ENCODE measurements around the gene PKP3.
"Not testable (repeated sequence)": the region's sequence is repeated elsewhere in the genome, so short reads cannot be mapped to it uniquely, and the experiment has no call there.

The PKP3 gene, protein sequence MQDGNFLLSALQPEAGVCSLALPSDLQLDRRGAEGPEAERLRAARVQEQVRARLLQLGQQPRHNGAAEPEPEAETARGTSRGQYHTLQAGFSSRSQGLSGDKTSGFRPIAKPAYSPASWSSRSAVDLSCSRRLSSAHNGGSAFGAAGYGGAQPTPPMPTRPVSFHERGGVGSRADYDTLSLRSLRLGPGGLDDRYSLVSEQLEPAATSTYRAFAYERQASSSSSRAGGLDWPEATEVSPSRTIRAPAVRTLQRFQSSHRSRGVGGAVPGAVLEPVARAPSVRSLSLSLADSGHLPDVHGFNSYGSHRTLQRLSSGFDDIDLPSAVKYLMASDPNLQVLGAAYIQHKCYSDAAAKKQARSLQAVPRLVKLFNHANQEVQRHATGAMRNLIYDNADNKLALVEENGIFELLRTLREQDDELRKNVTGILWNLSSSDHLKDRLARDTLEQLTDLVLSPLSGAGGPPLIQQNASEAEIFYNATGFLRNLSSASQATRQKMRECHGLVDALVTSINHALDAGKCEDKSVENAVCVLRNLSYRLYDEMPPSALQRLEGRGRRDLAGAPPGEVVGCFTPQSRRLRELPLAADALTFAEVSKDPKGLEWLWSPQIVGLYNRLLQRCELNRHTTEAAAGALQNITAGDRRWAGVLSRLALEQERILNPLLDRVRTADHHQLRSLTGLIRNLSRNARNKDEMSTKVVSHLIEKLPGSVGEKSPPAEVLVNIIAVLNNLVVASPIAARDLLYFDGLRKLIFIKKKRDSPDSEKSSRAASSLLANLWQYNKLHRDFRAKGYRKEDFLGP

DNA sequence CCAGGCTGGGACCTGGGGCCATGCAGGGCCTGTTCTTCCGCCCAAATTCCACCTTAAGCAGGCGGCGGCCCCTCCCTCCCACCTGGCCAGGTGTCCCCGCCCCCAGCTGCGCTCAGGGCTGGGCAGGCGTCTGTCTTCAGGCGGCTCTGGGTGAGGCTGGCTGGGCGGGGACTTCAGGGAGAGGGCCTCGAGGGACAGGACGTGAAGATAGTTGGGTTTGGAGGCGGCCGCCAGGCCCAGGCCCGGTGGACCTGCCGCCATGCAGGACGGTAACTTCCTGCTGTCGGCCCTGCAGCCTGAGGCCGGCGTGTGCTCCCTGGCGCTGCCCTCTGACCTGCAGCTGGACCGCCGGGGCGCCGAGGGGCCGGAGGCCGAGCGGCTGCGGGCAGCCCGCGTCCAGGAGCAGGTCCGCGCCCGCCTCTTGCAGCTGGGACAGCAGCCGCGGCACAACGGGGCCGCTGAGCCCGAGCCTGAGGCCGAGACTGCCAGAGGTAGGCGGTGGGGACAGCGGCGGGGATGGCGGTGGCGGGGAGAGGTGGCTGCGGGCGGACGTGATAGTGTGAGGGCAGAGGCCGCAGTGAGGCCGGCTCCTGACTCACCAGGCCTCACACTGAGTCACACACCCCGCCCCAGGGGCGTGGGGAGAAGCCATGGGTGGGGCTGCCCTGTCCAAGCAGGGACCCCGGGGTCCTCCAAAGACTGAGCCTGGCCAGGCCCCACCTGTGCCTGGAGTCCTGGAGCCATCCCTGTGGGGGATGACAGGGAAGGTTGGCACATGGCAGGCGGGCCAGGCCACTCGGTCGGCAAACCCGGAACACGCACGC is at the start of gene PKP3:
PKP3 (plus strand) TSS at position 176 of the 824 bp plus-strand sequence; CDS start at position 260, 84 bp downstream.
- peak; percentile 64 for DNase-seq

DNA sequence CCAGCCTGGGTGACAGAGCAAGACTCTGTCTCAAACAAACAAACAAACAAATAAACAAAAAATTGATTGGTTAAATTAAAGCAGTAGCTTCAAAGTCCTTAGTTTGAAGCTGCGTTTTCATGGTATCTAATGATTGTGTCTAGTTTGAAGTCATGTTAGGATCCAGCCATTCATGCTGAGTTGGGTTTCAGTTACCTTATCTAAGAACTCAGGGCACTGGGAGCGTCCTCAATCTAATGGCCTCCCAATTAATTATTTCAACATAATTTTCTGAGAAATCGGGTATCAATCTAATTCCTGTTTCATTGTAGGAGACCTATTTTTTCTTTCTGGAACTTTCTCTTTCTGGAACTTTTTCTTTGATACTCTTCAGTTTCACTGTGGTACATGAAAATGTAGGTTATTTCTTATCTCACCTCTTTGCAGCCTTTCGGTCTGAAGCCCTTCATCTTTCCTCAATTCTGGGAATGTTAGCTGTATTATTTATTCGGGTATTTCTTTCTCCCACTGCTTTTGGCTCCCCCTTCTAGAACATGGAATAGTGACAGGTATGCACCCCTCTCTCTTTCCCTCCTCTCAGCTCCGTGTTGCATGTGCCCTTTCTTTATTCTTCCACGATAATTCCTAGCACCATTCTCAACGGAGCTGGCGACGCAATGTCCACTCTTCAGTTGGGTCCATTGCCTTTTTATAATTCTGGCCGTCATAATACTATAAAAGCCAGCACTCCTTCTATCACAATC is 49.0 kb upstream of the PKP3 start:
- DNase-seq: no peak

DNA sequence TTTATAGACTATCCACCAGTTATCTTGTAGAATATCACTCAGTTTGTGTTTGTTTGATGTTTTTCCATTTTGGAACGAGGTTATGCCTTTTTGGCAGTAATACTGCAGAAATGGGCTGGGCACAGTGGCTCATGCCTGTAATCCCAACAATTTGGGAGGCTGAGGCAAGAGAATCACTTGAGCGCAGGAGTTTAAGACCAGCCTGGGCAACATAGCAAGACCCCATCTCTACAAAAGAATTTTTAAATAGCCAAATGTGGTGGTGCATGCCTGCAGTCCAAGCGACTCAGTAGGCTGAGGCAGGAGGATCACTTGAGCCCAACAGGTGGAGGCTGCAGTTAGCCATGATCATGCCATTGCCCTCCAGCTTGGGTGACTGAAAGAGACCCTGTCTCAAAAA is 47.5 kb upstream of the PKP3 start:
- no peak for DNase-seq

DNA sequence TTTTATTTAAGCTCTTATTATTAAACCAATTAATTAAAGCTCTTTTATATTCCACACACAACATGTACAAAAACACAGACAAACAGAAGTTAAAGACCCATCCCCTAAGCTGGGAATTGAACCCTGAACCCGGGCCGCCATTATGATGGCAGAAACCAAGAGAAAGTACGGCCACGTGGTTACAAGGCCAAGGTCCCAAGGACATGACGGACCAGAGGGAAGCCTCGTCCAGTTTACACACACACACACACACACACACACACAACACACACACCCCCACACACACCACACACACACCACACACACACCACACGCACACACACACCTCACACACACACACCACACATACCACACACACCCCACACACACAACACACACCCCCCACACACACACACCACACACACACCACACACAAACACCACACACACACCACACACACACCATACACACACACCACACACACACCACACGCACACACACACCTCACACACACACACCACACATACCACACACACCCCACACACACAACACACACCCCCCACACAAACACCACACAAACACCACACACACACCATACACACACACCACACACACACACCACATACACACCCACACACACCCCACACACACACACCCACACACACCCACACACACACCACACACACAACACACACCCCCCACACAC is 44.6 kb upstream of the PKP3 start:
- not testable (repeated sequence) for DNase-seq

DNA sequence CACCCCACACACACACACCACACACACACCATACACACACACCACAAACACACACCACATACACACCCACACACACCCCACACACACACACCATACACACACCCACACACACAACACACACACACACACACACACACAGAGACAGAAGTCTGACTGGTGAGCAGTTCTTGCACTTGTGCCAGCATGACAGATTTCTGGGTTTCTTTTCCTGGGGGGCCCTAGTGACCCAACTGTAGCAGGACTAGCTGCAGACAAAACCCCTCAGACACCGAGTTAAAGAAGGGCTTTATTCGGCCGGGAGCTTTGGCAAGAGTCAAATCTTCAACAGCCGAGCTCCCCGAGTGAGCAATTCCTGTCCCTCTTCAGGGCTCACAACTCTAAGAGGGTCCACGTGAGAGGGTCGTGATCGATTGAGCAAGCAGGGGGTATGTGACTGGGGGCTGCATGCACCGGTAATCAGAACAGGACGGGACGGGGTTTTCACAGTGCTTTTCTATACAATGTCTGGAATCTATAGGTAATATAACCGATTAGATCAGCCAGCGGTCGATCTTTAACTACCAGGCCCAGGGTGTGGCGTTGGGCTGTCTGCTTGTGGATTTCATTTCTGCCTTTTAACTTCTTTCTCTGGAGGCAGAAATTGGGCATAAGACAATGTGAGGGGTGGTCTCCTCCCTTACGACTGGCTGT is 43.8 kb upstream of the PKP3 start:
- not testable (repeated sequence) for DNase-seq

DNA sequence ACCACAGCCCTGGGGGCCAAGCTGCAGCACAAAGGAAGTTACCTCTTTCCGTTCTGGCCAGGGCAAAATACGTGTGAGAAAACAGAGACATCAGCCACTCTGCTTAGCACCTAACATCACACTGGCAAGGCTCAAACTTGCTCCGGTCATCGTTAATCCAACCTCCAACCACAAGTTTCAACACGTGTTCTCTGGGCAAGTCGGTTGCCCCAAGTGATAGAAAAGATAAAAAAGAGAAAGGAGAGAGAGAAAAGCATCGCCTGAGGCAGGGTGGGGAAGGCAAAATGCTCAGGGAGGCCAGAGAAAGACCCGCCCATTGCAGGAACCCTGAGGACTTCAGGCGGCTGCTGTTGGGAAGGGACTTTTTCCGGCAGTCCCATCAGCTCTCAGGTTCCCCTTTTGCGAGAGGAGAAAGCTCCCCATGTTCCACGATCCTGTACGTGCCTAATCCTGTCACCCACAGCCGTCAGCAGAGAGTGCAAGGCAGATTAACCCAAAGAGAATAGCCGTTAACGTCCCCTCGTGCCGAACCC is 43.2 kb upstream of the PKP3 start:
- DNase-seq: no peak

DNA sequence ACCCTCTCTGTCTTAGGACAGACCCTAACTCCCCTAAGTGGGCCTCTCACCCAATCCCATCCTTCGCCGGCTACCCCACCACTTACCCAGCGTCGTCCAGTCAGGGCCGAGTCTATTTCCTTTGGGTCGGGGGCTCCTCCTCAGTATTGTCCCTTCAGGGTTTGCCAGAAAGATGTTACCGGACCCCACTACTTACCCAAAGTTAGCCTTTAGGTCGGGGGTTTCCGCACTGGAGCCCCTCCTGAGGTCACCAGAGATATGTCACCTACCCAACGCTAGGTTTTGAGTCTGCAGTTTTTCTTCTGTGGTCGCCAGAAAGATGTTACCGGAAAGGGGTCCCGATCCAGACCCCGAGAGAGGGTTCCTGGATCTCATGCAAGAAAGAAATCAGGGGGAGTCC is 42.6 kb upstream of the PKP3 start:
- no peak for DNase-seq

DNA sequence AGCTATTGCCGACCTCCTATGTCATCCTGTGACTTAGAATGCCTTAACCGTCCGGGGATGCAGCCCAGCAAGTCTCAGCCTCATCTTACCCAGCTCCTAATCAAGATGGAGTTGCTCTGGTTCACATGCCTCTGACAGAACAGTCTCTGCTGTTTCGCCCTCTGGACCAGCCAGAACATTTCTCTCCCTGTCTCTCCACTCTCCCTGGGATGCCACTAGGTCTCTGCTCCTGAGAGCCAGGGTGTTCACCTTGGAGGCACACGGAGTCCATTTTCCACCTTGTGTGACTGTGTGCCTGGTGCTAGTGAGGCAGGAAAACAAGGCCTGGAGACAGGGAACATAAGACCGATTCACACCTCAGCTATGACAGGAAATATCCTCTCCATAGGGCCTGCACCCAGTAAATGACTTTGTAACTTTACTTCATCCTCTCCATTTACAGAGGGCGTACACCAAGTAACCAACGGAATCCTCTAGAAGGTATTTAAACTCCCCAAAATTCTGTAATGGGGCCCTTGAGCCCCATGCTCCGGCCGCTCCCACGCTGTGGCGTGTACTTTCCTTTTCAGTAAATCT is 41.5 kb upstream of the PKP3 start:
- no peak for DNase-seq

DNA sequence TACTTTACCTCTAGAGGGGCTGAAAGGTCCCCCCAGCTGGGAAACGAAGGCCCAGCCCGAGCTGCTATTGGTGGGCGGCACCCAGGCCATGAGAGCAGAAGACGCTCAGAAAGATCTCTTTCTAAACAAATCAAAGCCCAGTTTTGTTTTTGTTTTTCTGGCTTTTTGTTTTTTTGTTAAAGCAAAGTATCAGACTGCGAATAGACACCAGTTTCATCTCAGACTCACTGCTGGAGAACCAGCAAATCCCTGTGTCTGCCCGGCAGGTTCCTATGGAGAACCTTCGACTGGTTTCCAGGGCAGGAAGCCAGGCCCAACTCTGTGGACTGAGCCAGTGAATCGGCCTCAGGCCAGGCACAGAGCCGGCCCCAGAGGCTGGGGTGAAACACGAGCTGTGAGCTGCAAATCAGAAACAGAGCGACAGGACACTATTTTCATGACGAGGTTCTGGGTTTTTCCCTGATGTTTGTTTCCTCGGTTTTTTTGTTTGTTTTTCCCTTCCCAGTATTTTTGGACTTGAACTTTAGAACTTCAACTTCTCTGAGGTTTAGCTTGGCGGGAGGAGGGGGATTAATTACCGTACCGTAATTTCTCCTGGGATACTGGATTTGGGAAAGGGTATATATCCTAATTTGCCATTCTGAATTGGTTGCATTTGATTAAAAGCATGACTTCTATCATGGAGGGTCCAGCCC is 40.7 kb upstream of the PKP3 start:
- no peak for DNase-seq

DNA sequence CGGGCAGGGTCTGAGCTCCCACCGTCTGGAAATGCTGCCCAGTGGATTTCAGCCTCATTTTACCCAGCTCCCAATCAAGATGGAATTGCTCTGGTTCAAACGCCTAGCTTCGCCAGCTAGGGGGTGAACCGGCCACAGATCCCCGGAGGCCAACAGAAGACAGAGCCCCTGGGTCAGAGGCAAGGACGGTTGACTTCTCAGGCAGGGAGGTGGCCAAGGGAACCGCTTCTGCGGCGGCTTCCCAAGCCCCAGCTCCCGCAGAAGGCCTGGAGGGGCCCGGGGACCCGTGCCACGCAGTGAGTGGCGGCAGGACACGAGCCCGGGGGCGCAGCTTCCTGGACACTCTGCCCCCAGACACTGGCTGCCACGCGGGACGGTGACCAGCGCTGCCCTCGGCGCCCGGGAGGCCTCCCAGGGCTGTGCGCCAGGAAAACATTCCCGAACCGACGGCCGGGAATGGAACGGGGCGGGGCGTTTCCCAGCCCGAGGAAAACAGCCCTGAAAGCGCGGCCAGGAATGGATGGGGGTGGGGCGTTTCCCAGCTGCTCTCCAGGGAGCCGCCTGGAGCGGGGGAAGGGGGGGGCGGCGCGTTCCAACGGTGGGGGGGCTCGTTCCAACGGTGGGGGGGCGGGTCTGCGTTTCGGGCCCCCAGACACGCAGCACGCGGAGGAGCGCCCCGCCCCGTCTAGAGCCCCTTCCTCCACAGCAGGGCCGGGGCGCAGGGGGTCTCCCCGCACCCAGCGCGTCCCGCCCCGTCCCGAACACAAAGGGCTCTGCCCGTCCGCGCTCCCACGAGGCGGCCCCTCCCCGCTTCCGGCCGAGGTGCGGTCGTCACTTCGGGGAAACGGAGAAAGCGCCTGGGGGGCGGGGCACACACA is 38.2 kb upstream of the PKP3 start:
- peak; percentile 63 for DNase-seq

DNA sequence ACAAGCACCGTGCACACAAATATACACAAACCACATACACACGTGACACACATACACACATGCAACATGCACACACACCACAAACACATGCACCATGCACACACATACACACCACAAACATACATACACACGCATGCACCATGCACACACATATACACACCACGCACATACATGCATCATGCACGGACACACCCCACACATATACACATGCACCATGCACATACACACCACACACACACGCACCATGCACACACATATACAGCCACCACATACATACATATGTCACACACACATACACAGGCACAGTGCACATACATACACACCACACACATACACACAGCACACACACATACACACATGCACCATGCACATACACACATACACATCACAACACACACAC is 37.4 kb upstream of the PKP3 start:
- DNase-seq: no peak

DNA sequence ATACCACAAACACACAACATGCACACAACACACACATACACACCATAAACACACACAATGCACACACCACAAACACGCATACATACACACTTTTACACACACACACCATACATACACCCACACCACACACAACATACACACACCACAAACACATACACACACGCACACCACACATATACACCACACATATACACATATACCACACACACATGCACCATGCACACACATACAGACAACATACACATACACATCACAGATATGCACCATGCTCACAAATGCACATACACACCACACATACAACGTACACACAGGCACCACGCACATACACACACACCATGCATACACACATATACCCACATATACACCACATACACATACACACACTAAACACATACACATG is 36.4 kb upstream of the PKP3 start:
- DNase-seq: no peak

DNA sequence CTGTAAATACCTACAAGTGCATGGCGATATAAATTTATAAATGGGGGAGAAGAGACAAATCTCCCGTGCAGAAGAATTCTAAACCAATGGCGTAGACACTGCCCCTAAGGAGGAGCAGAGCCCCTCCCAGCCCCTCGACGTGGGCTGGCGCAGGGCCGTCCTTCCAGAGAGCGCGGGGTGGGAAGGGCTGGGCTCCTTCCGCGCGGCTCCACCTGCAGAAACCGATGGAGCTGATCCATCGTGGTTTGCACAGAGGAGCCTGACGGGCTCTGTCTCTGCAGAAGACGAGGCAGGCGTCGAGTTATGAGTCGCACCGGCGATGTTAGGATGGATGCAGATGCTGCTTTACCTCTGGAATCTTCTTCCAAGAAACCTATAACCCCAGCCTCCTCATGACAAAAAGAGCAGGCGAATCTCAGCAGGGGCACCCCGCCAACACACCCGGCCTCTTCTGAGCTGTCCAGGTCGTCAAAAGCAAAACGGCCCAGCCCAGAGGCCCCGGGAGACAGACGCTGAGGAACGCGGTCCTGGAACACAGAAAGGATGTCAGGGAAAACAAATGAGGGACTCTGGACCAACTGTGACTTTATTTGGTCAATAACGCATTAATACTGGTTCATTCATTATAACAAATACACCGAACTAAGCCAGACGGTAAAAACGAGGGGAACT is 35.7 kb upstream of the PKP3 start:
- DNase-seq: no peak

DNA sequence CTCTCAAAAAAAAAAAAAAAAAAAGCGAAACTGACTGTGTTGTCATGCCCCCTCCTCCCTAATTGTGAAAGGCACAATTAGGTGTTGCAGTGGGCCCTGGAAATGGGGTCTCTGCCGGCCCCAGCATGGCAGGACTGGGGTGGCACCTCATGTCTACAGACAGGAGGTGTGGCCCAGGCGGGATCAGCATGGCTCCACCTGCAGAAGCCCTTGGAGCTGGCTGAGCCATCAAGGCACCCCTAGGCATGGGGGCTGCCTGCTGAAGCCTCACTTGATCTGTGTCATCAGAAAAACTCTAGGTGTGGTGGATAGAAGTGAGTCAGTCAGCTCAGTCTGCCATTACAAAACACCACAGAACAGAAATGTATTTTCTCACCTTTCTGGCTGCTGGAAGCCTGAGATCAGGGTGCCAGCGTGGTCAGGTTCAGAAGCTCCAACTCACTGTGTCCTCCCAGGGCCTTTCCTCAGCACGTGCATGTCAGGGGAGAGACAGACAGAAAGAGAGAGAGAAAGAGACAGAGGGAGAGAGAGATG is 34.8 kb upstream of the PKP3 start:
- DNase-seq: no peak

DNA sequence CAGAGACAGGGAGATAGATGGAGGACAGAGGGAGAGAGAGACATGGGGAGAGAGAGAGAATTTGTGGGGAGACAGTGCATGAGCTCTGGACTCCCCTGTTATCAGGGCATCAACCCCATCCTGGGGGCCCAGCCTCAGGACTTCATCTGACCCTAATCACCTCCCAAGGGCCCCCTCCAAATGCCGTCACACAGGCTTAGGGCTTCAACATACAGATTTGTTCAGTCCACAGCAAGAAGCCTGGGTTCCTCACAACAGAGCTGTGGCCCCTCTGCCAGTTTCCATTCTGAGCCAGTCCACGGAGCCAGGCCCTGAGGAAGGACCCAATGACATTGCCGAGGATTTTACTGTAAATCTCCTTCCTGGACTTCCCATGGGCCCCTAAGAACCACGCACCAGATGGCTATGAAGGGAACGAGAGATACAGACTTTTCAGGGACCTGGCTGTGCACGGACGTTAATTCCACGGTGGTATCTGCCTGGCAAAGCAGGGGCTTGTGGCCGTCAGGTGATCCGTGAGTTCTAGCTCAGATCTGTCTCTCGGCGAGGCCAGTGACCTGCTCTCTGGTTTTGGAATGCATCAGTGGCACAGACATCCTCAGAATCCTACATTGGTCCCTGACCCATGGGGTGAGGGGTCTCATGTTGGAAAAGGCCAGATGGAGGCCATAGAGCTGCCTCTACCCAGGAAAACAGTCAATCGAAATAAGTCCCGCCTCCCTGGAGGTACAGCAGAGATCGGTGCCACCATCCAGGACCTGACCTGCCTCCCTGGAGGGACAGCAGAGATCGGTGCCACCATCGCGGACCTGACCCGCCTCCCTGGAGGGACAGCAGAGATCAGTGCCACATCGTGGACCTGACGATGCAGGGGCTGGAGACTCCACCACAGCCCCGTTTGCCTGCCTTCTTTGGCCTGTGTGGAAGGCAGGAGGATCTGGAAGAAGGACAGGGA is 33.4 kb upstream of the PKP3 start:
- DNase-seq: no peak

DNA sequence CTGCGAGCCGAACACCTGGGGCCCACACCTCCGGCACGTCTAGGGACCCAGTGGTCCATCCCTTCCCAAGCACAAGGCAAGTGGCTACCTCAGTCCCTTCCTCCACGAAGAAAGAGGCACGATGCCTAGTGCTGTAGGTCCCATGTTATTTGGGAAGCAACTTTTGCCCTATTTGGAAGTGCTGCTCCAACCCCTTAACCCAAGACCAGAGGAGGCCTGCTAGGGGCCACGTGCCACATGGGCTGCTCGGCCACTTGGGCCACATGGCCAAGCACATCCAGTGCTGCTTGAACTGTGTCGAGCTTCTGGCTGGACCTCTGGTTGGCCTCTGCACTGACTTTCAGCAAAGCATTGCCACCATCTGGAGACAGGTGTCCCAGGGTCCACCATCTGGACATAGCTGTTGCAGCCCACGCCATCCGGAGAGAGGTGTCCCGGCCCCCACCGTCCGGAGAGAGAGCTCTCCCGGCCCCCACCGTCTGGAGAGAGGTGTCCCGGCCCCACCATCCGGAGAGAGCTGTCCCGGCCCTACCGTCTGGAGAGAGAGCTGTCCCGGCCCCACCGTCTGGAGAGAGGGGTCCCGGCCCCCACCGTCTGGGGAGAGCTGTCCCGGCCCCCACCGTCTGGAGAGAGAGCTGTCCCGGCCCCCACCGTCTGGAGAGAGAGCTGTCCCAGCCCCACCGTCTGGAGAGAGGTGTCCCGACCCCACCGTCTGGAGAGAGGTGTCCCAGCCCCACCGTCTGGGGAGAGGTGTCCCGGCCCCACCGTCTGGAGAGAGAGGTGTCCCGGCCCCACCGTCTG is 31.2 kb upstream of the PKP3 start:
- DNase-seq: no peak

All from DMS153 (cell line).